GM12878 (cell line): ENCODE results near the gene TGFBR3.

Experiments used
- BCL11A ChIP-seq: IDR thresholded peaks from 2 replicates; pipeline ENCODE4 v1.6.1; 2011; ENCODE audit warnings: low read depth, low read length
- CHD1 ChIP-seq: IDR thresholded peaks from 2 replicates; pipeline ENCODE4 v1.6.1; 2012; ENCODE audit warnings: low read depth, low read length, improper control_type of control experiment
- ETV6 ChIP-seq, 2 experiments: fragments of 450-650 bp in 1 of 2; IDR thresholded peaks in 1 of 2; conservative IDR thresholded peaks in 1 of 2; 2 replicates each; pipeline ENCODE4 v1.6.1; 2014; ENCODE audit warnings: antibody characterized with exemption in 1 of 2, borderline replicate concordance in 1 of 2, low read depth in 1 of 2, mild to moderate bottlenecking in 1 of 2, moderate library complexity in 1 of 2
- POLR2A ChIP-seq: IDR thresholded peaks from 2 replicates; pipeline ENCODE4 v1.6.1; 2011; ENCODE audit warnings: low read depth, mild to moderate bottlenecking, low read length
- SIN3A ChIP-seq: IDR thresholded peaks from 2 replicates; pipeline ENCODE4 v1.6.1; 2012; ENCODE audit warnings: low read depth, low read length, improper control_type of control experiment
- SRF ChIP-seq, 2 experiments: IDR thresholded peaks; 2 replicates each; pipeline ENCODE4 v1.6.1; 2011; ENCODE audit warnings: low read depth in 2 of 2, low read length in 2 of 2, mild to moderate bottlenecking in 1 of 2, moderate library complexity in 1 of 2
- TAF1 ChIP-seq: IDR thresholded peaks from 2 replicates; pipeline ENCODE4 v1.6.1; 2011; ENCODE audit warnings: mild to moderate bottlenecking, low read depth, low read length, borderline replicate concordance
- ZBTB33 ChIP-seq: fragments of 450-650 bp; IDR thresholded peaks from 2 replicates; pipeline ENCODE4 v1.6.1; 2017; ENCODE audit warnings: mild to moderate bottlenecking
- ZNF384 ChIP-seq: IDR thresholded peaks from 2 replicates; pipeline ENCODE4 v1.6.1; 2012; ENCODE audit warnings: low read depth, mild to moderate bottlenecking, low read length, improper control_type of control experiment, borderline replicate concordance
- TF ChIP-seq, protein P1 (sequence below): fragments of 450-650 bp; formaldehyde crosslinking; IDR thresholded peaks from 2 replicates; pipeline ENCODE4 v1.4.0; 2020; ENCODE audit warnings: mild to moderate bottlenecking, moderate library complexity
- TF ChIP-seq, protein P2 (sequence below): fragments of 450-650 bp; IDR thresholded peaks from 2 replicates; pipeline ENCODE4 v1.6.1; 2016; ENCODE audit warnings: mild to moderate bottlenecking

DNA sequence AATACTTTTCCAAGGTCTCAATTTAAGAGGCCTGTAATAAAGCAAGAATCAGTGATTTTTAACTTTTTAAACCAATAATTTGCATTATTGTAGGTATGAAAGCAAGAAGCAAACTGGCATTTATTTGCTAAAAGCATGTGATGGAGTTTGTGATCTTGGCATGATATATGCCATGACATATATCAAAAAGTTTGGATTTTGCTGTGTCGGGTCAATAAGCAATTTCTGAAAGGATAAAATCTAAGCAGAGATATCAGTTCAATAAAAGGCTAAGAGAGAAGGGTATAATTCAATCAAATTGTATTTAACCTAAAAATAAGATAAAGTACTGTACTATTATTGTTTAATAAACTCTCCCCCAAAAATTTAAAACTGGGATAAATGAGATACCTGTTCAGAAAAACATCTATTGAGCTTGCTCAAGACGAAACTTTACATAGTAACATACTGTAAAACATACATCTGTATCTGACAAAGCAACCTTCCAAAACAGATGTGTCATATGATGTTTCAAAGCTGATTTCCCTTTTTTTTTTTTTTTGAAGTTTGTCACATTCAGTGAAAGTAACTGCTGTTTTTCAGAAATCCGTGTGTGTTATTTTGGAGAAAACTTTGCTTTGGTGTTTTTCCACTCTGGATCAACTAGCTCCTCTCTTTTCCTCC is 74.5 kb downstream of the TGFBR3 start:
- TF ChIP-seq POLR2A: no peak
- TF ChIP-seq ZNF384: no peak
- no peak for TF ChIP-seq BCL11A
- no peak for TF ChIP-seq TAF1
- TF ChIP-seq ZBTB33: no peak
- no peak for TF ChIP-seq SIN3A
- no peak for TF ChIP-seq SRF (IDR thresholded peaks at IDR 0.05; ENCODE audit: low read depth in 2 of 2, low read length in 2 of 2)
- TF ChIP-seq, protein P1, sequence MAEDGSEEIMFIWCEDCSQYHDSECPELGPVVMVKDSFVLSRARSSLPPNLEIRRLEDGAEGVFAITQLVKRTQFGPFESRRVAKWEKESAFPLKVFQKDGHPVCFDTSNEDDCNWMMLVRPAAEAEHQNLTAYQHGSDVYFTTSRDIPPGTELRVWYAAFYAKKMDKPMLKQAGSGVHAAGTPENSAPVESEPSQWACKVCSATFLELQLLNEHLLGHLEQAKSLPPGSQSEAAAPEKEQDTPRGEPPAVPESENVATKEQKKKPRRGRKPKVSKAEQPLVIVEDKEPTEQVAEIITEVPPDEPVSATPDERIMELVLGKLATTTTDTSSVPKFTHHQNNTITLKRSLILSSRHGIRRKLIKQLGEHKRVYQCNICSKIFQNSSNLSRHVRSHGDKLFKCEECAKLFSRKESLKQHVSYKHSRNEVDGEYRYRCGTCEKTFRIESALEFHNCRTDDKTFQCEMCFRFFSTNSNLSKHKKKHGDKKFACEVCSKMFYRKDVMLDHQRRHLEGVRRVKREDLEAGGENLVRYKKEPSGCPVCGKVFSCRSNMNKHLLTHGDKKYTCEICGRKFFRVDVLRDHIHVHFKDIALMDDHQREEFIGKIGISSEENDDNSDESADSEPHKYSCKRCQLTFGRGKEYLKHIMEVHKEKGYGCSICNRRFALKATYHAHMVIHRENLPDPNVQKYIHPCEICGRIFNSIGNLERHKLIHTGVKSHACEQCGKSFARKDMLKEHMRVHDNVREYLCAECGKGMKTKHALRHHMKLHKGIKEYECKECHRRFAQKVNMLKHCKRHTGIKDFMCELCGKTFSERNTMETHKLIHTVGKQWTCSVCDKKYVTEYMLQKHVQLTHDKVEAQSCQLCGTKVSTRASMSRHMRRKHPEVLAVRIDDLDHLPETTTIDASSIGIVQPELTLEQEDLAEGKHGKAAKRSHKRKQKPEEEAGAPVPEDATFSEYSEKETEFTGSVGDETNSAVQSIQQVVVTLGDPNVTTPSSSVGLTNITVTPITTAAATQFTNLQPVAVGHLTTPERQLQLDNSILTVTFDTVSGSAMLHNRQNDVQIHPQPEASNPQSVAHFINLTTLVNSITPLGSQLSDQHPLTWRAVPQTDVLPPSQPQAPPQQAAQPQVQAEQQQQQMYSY (CRISPR knock-in tag): no peak
- TF ChIP-seq CHD1: no peak
- TF ChIP-seq, protein P2, sequence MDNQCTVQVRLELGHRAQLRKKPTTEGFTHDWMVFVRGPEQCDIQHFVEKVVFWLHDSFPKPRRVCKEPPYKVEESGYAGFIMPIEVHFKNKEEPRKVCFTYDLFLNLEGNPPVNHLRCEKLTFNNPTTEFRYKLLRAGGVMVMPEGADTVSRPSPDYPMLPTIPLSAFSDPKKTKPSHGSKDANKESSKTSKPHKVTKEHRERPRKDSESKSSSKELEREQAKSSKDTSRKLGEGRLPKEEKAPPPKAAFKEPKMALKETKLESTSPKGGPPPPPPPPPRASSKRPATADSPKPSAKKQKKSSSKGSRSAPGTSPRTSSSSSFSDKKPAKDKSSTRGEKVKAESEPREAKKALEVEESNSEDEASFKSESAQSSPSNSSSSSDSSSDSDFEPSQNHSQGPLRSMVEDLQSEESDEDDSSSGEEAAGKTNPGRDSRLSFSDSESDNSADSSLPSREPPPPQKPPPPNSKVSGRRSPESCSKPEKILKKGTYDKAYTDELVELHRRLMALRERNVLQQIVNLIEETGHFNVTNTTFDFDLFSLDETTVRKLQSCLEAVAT: no peak
- no peak for TF ChIP-seq ETV6 (conservative IDR thresholded peaks at IDR 0.05 in 1 of 2, IDR thresholded peaks at IDR 0.05 in 1 of 2; ENCODE audit: borderline replicate concordance in 1 of 2, low read depth in 1 of 2)
